ENCODE results near the gene TFB2M. TPM values are rescaled to one million over a fixed set of nuclear protein-coding genes. Genes with fewer than 3 reads are reported as not detected.
"Not testable (repeated sequence)": the region's sequence is repeated elsewhere in the genome, so short reads cannot be mapped to it uniquely, and the experiment has no call there.

The TFB2M gene
- polyA plus RNA-seq, 2 donors, result 2.1 to 8.6 TPM

DNA sequence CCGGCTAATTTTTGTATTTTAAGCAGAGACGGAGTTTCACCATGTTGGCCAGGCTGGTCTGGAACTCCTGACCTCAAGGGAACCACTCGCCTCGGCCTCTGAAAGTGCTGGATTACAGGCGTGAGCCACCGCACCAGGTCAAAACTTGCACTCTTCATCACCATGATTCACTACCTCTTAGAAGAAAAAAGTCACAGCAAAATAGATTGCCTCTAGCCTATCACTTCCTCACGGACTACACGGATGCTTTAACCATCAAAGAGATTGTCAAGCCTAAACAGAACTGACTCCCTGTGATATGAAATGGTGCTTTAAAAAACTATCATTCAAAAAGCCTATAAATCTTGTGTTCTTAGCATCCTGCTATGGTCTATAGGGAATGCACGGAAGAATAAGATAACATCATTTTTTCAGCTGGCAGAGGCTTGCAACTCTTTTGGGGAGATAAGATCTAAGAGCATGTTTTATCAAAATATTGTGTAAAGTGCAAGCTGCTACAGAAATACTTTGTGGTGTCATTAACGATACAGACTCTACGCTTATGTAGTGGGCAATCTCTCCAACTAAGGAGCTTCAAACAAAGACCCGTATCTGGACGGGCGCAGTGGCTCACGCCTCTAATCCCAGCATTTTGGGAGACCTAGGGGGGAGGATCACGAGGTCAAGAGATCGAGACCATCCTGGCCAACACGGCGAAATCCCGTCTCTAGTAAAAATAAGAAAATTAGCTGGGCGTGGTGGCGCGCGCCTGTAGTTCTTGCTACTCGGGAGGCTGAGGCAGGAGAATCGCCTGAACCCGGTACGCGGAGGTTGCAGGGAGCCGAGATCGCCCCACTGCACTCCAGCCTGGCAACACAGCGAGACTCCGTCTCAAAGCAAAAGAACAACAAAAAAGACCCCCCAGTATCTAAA lies 966 bp downstream of the TFB2M start:
- Histone ChIP-seq H3K27ac (ENCODE audit: low read depth in 2 of 2, low read length in 1 of 2) (peak overlapping the region; percentile 96 to 98), H3K9me3 (ENCODE audit: control insufficient read depth in 2 of 2, insufficient read depth in 1 of 2, low read depth in 1 of 2, low read length in 1 of 2) (no peaks in the 10 kb centered on the region), H3K36me3 (ENCODE audit: control insufficient read depth in 2 of 2, insufficient read depth in 2 of 2, low read length in 1 of 2) (no peaks in the 10 kb centered on the region), H3K27me3 (ENCODE audit: control insufficient read depth in 1 of 2, insufficient read depth in 2 of 2, low read length in 2 of 2) (no peaks in the 10 kb centered on the region), H3K4me1 (ENCODE audit: control insufficient read depth in 2 of 2, insufficient read depth in 2 of 2, low read length in 1 of 2) (peaks cover 3 to 4% of the 10 kb centered on the region in 2 donors), H3K4me3 (ENCODE audit: low read depth in 1 of 2, low read length in 2 of 2) (peak overlapping the region; percentile 93 to 96)
- 25 to 33% methylated on average over 33 of the region's 33 CpGs for WGBS, 2 donors

GRCh38 chr1:246560833-246561232 lies 5.2 kb downstream of the TFB2M start:
- 88 to 91% methylated on average over 10 of the region's 10 CpGs for WGBS, 2 donors
- not testable (repeated sequence) for H3K9me3 ChIP-seq (ENCODE audit: control insufficient read depth in 2 of 2, insufficient read depth in 1 of 2, low read depth in 1 of 2, low read length in 1 of 2); H3K36me3 ChIP-seq (ENCODE audit: control insufficient read depth in 2 of 2, insufficient read depth in 2 of 2, low read length in 1 of 2); H3K27ac ChIP-seq (ENCODE audit: low read depth in 2 of 2, low read length in 1 of 2); H3K27me3 ChIP-seq (ENCODE audit: control insufficient read depth in 1 of 2, insufficient read depth in 2 of 2, low read length in 2 of 2); H3K4me3 ChIP-seq (ENCODE audit: low read depth in 1 of 2, low read length in 2 of 2); H3K4me1 ChIP-seq (ENCODE audit: control insufficient read depth in 2 of 2, insufficient read depth in 2 of 2, low read length in 1 of 2)

DNA sequence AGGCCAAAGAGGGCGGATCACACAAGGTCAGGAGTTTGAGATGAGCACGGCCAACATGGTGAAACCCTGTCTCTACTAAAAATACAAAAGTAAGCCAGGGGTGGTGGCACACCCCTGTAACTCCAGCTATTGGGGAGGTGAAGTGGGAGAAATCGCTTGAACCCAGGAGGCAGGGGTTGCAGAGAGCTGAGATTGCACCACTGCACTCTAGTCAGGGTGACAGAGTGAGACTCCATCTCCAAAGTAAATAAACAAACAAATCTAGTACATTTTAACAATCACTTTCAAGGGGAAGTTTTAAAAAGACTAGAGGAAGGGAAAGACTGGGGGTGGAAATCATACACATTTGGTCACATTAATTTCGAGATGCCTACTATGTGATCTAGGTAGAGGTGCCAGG lies 6.8 kb downstream of the TFB2M start:
- Histone ChIP-seq H3K27me3 (ENCODE audit: control insufficient read depth in 1 of 2, insufficient read depth in 2 of 2, low read length in 2 of 2) (no peaks in the 10 kb centered on the region), H3K27ac (ENCODE audit: low read depth in 2 of 2, low read length in 1 of 2) (no peak overlapping the region), H3K4me1 (ENCODE audit: control insufficient read depth in 2 of 2, insufficient read depth in 2 of 2, low read length in 1 of 2) (no peaks in the 10 kb centered on the region), H3K36me3 (ENCODE audit: control insufficient read depth in 2 of 2, insufficient read depth in 2 of 2, low read length in 1 of 2) (peaks cover 0 to 4% of the 10 kb centered on the region in 2 donors), H3K4me3 (ENCODE audit: low read depth in 1 of 2, low read length in 2 of 2) (no peak overlapping the region), H3K9me3 (ENCODE audit: control insufficient read depth in 2 of 2, insufficient read depth in 1 of 2, low read depth in 1 of 2, low read length in 1 of 2) (no peaks in the 10 kb centered on the region)
- WGBS, 2 donors, result 93 to 96% methylated on average over 4 of the region's 4 CpGs

- WGBS, 2 donors, result 95 to 98% methylated on average over 2 of the region's 2 CpGs
- Histone ChIP-seq H3K36me3 (ENCODE audit: control insufficient read depth in 2 of 2, insufficient read depth in 2 of 2, low read length in 1 of 2) (peaks cover 0 to 4% of the 10 kb centered on the region in 2 donors), H3K27me3 (ENCODE audit: control insufficient read depth in 1 of 2, insufficient read depth in 2 of 2, low read length in 2 of 2) (no peaks in the 10 kb centered on the region), H3K4me3 (ENCODE audit: low read depth in 1 of 2, low read length in 2 of 2) (no peak overlapping the region), H3K27ac (ENCODE audit: low read depth in 2 of 2, low read length in 1 of 2) (no peak overlapping the region), H3K4me1 (ENCODE audit: control insufficient read depth in 2 of 2, insufficient read depth in 2 of 2, low read length in 1 of 2) (no peaks in the 10 kb centered on the region), H3K9me3 (ENCODE audit: control insufficient read depth in 2 of 2, insufficient read depth in 1 of 2, low read depth in 1 of 2, low read length in 1 of 2) (no peaks in the 10 kb centered on the region)
Measured at GRCh38 chr1:246558041-246558440, 8.0 kb downstream of the TFB2M start.

- WGBS, 2 donors, result 94 to 95% methylated on average over 16 of the region's 16 CpGs
- Histone ChIP-seq H3K36me3 (ENCODE audit: control insufficient read depth in 2 of 2, insufficient read depth in 2 of 2, low read length in 1 of 2) (peaks cover 0 to 5% of the 10 kb centered on the region in 2 donors), H3K9me3 (ENCODE audit: control insufficient read depth in 2 of 2, insufficient read depth in 1 of 2, low read depth in 1 of 2, low read length in 1 of 2) (no peaks in the 10 kb centered on the region)
Measured at GRCh38 chr1:246554201-246554600, 11.9 kb downstream of the TFB2M start.

GRCh38 chr1:246552110-246552509 lies 14.0 kb downstream of the TFB2M start:
- peaks cover 0 to 4% of the 10 kb centered on the region in 2 donors for H3K36me3 ChIP-seq (ENCODE audit: control insufficient read depth in 2 of 2, insufficient read depth in 2 of 2, low read length in 1 of 2)
- H3K9me3 ChIP-seq (ENCODE audit: control insufficient read depth in 2 of 2, insufficient read depth in 1 of 2, low read depth in 1 of 2, low read length in 1 of 2), result no peaks in the 10 kb centered on the region

More at GRCh38 chr1:246554201-246554600, 11.9 kb downstream of the TFB2M start:
- Histone ChIP-seq H3K27me3 (ENCODE audit: control insufficient read depth in 1 of 2, insufficient read depth in 2 of 2, low read length in 2 of 2) (no peaks in the 10 kb centered on the region), H3K27ac (ENCODE audit: low read depth in 2 of 2, low read length in 1 of 2) (no peak overlapping the region), H3K4me3 (ENCODE audit: low read depth in 1 of 2, low read length in 2 of 2) (no peak overlapping the region), H3K4me1 (ENCODE audit: control insufficient read depth in 2 of 2, insufficient read depth in 2 of 2, low read length in 1 of 2) (no peaks in the 10 kb centered on the region)

GRCh38 chr1:246550402-246550801 lies 15.7 kb downstream of the TFB2M start:
- H3K4me1 ChIP-seq (ENCODE audit: control insufficient read depth in 2 of 2, insufficient read depth in 2 of 2, low read length in 1 of 2), result no peaks in the 10 kb centered on the region
- no peaks in the 10 kb centered on the region for H3K9me3 ChIP-seq (ENCODE audit: control insufficient read depth in 2 of 2, insufficient read depth in 1 of 2, low read depth in 1 of 2, low read length in 1 of 2)
- peaks cover 0 to 9% of the 10 kb centered on the region in 2 donors for H3K36me3 ChIP-seq (ENCODE audit: control insufficient read depth in 2 of 2, insufficient read depth in 2 of 2, low read length in 1 of 2)
- H3K27ac ChIP-seq (ENCODE audit: low read depth in 2 of 2, low read length in 1 of 2), result no peak overlapping the region
- 66 to 70% methylated on average over 11 of the region's 11 CpGs for WGBS, 2 donors
- no peaks in the 10 kb centered on the region for H3K27me3 ChIP-seq (ENCODE audit: control insufficient read depth in 1 of 2, insufficient read depth in 2 of 2, low read length in 2 of 2)
- H3K4me3 ChIP-seq (ENCODE audit: low read depth in 1 of 2, low read length in 2 of 2), result no peak overlapping the region

More at GRCh38 chr1:246552110-246552509, 14.0 kb downstream of the TFB2M start:
- no peak overlapping the region for H3K27ac ChIP-seq (ENCODE audit: low read depth in 2 of 2, low read length in 1 of 2)
- H3K4me3 ChIP-seq (ENCODE audit: low read depth in 1 of 2, low read length in 2 of 2), result no peak overlapping the region
- 85 to 89% methylated on average over 6 of the region's 6 CpGs for WGBS, 2 donors
- H3K4me1 ChIP-seq (ENCODE audit: control insufficient read depth in 2 of 2, insufficient read depth in 2 of 2, low read length in 1 of 2), result no peaks in the 10 kb centered on the region
- H3K27me3 ChIP-seq (ENCODE audit: control insufficient read depth in 1 of 2, insufficient read depth in 2 of 2, low read length in 2 of 2), result no peaks in the 10 kb centered on the region

- no peak overlapping the region for H3K4me3 ChIP-seq (ENCODE audit: low read depth in 1 of 2, low read length in 2 of 2)
- H3K27ac ChIP-seq (ENCODE audit: low read depth in 2 of 2, low read length in 1 of 2), result no peak overlapping the region
- 41 to 42% methylated on average over 4 of the region's 4 CpGs for WGBS, 2 donors
- H3K36me3 ChIP-seq (ENCODE audit: control insufficient read depth in 2 of 2, insufficient read depth in 2 of 2, low read length in 1 of 2), result peaks cover 0 to 9% of the 10 kb centered on the region in 2 donors
- no peaks in the 10 kb centered on the region for H3K9me3 ChIP-seq (ENCODE audit: control insufficient read depth in 2 of 2, insufficient read depth in 1 of 2, low read depth in 1 of 2, low read length in 1 of 2)
- no peaks in the 10 kb centered on the region for H3K4me1 ChIP-seq (ENCODE audit: control insufficient read depth in 2 of 2, insufficient read depth in 2 of 2, low read length in 1 of 2)
- no peaks in the 10 kb centered on the region for H3K27me3 ChIP-seq (ENCODE audit: control insufficient read depth in 1 of 2, insufficient read depth in 2 of 2, low read length in 2 of 2)
Measured at GRCh38 chr1:246549665-246550064, 16.4 kb downstream of the TFB2M start.

DNA sequence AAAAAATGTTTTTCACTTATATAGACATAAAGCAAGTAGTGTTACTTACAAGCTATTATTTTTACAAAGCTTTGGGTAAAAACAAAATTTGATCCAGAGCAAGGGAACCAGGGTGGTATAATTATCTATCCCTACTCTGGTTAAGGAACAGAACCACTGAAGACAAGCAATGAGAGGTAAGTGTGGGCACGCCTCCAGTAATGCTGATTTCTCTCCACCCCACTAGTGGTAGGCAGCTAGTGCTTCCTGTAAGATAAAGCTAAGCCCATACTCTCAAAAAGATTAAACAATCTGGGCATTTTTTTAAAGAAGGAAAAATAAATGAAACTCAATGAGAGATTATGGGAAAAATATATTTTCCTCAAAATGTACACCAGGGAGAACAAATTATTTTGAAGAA lies 22.1 kb downstream of the TFB2M start:
- H3K36me3 ChIP-seq (ENCODE audit: control insufficient read depth in 2 of 2, insufficient read depth in 2 of 2, low read length in 1 of 2), result peaks cover 5 to 11% of the 10 kb centered on the region in 2 donors
- H3K9me3 ChIP-seq (ENCODE audit: control insufficient read depth in 2 of 2, insufficient read depth in 1 of 2, low read depth in 1 of 2, low read length in 1 of 2), result no peaks in the 10 kb centered on the region
- WGBS, 2 donors, result 96 to 97% methylated on average over 1 of the region's 1 CpG
- H3K27ac ChIP-seq (ENCODE audit: low read depth in 2 of 2, low read length in 1 of 2), result no peak overlapping the region
- no peak overlapping the region for H3K4me3 ChIP-seq (ENCODE audit: low read depth in 1 of 2, low read length in 2 of 2)
- H3K4me1 ChIP-seq (ENCODE audit: control insufficient read depth in 2 of 2, insufficient read depth in 2 of 2, low read length in 1 of 2), result no peaks in the 10 kb centered on the region
- H3K27me3 ChIP-seq (ENCODE audit: control insufficient read depth in 1 of 2, insufficient read depth in 2 of 2, low read length in 2 of 2), result no peaks in the 10 kb centered on the region

Data from esophagus (tissue), 2 donors.